ENCODE measurements around the gene EXOC1.
"Not testable (repeated sequence)": the region's sequence is repeated elsewhere in the genome, so short reads cannot be mapped to it uniquely, and the experiment has no call there.

The EXOC1 gene

GRCh38 chr4:55906323-55906722, 52.9 kb downstream of the EXOC1 start:
- no peak for DNase-seq (ENCODE audit: low read depth in 4 of 4, low spot score in 1 of 4)

GRCh38 chr4:55906989-55907388, 53.5 kb downstream of the EXOC1 start:
- DNase-seq (ENCODE audit: low read depth in 4 of 4, low spot score in 1 of 4) = no peak

GRCh38 chr4:55907469-55907868, 54.0 kb downstream of the EXOC1 start:
- no peak for DNase-seq (ENCODE audit: low read depth in 4 of 4, low spot score in 1 of 4)

GRCh38 chr4:55910140-55910539, 56.7 kb downstream of the EXOC1 start:
- DNase-seq (ENCODE audit: low read depth in 4 of 4, low spot score in 1 of 4) = no peak

GRCh38 chr4:55912249-55912648, 58.8 kb downstream of the EXOC1 start:
- no peak for DNase-seq (ENCODE audit: low read depth in 4 of 4, low spot score in 1 of 4)

GRCh38 chr4:55920571-55920970, 67.1 kb downstream of the EXOC1 start:
- no peak for DNase-seq (ENCODE audit: low read depth in 4 of 4, low spot score in 1 of 4)

GRCh38 chr4:55921093-55921492, 67.6 kb downstream of the EXOC1 start:
- DNase-seq (ENCODE audit: low read depth in 4 of 4, low spot score in 1 of 4) = no peak

GRCh38 chr4:55925241-55925640, 71.8 kb downstream of the EXOC1 start:
- no peak for DNase-seq (ENCODE audit: low read depth in 4 of 4, low spot score in 1 of 4)

- DNase-seq (ENCODE audit: low read depth in 4 of 4, low spot score in 1 of 4) = no peak
Observed at GRCh38 chr4:55926610-55927009, 73.2 kb downstream of the EXOC1 start.

- no peak for DNase-seq (ENCODE audit: low read depth in 4 of 4, low spot score in 1 of 4)
Observed at GRCh38 chr4:55927803-55928437, 74.5 kb downstream of the EXOC1 start.

GRCh38 chr4:55928846-55929245, 75.4 kb downstream of the EXOC1 start:
- DNase-seq (ENCODE audit: low read depth in 4 of 4, low spot score in 1 of 4) = no peak

GRCh38 chr4:55931043-55931442, 77.6 kb downstream of the EXOC1 start:
- DNase-seq (ENCODE audit: low read depth in 4 of 4, low spot score in 1 of 4) = no peak

GRCh38 chr4:55931833-55932232, 78.4 kb downstream of the EXOC1 start:
- no peak for DNase-seq (ENCODE audit: low read depth in 4 of 4, low spot score in 1 of 4)

- no peak for DNase-seq (ENCODE audit: low read depth in 4 of 4, low spot score in 1 of 4)
Observed at GRCh38 chr4:55932511-55932910, 79.1 kb downstream of the EXOC1 start.

- no peak for DNase-seq (ENCODE audit: low read depth in 4 of 4, low spot score in 1 of 4)
Observed at GRCh38 chr4:55933611-55934010, 80.2 kb downstream of the EXOC1 start.

- not testable (repeated sequence) for DNase-seq (ENCODE audit: low read depth in 4 of 4, low spot score in 1 of 4)
Observed at GRCh38 chr4:55935907-55936306, 82.5 kb downstream of the EXOC1 start.

GRCh38 chr4:55938481-55938880, 85.0 kb downstream of the EXOC1 start:
- DNase-seq (ENCODE audit: low read depth in 4 of 4, low spot score in 1 of 4) = no peak

- no peak for DNase-seq (ENCODE audit: low read depth in 4 of 4, low spot score in 1 of 4)
Observed at GRCh38 chr4:55939421-55939820, 86.0 kb downstream of the EXOC1 start.

GRCh38 chr4:55941881-55942396, 88.5 kb downstream of the EXOC1 start:
- DNase-seq (ENCODE audit: low read depth in 4 of 4, low spot score in 1 of 4) = no peak

GRCh38 chr4:55947254-55947882, 93.9 kb downstream of the EXOC1 start:
- DNase-seq (ENCODE audit: low read depth in 4 of 4, low spot score in 1 of 4) = no peak

GRCh38 chr4:55947912-55948725, 94.7 kb downstream of the EXOC1 start:
- peak in 2 of 4 experiments; percentile 23 to 28 for DNase-seq (ENCODE audit: low read depth in 4 of 4, low spot score in 1 of 4)

Data from stimulated activated CD4-positive, alpha-beta T cell treated with anti-CD3 and anti-CD28 coated beads, Interleukin-1b, Interleukin-23, amount 100 ng/mL, for 24 hours (primary cell).